Measurements from ENCODE around the gene CGB3. TPM values are rescaled to one million over a fixed set of nuclear protein-coding genes. Genes with fewer than 3 reads are reported as not detected.
"Not testable (repeated sequence)": the region's sequence is repeated elsewhere in the genome, so short reads cannot be mapped to it uniquely, and the experiment has no call there.

Gene CGB3
- total RNA-seq (not detected in 2 replicates), polyA plus RNA-seq (not detected in 2 replicates), polyA minus RNA-seq (ENCODE audit: low replicate concordance) (not detected in 2 replicates)
- not detected in 2 replicates for polyA plus RNA-seq (2012)

DNA sequence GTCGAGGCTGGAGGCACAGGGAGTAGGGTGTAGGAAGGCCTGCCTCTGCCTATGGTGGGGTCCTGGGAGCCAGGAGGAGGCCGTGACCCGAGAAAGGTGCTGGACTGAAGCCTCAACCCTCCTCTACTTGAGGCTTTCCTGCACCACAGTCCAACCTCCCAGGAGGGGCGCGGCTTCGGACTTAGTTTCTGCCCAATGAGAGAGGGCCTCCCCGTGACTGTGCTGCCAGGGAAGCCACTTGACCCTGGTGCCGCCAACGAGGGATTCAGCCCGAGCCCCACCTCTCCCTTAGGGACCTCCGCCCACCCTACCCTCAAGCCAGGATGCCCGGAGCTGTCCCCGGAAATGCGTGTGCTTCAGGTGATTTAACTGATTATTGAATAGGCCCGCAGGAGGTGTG is at the start of gene CGB3:
Gene CGB3 (minus strand): TSS at position 101 of the 400 bp plus-strand sequence. CDS start 362 bp downstream, outside the sequence.
- DNase-seq (ENCODE audit: low read depth in 2 of 2); H3K9me3 ChIP-seq (ENCODE audit: control insufficient read depth, insufficient read depth, low read depth, low read length); H3K27ac ChIP-seq (ENCODE audit: insufficient read depth, low read length); H4K20me1 ChIP-seq (ENCODE audit: control insufficient read depth, extremely low read depth, insufficient read depth, low read length); H2AFZ ChIP-seq (ENCODE audit: low read length); H3K36me3 ChIP-seq (ENCODE audit: control insufficient read depth, insufficient read depth, low read length); H3K4me1 ChIP-seq (ENCODE audit: control insufficient read depth, extremely low read depth, insufficient read depth, low read length); H3K27me3 ChIP-seq (ENCODE audit: control insufficient read depth, insufficient read depth, low read length); H3K79me2 ChIP-seq (ENCODE audit: control insufficient read depth, insufficient read depth, low read length); H3K4me2 ChIP-seq (ENCODE audit: extremely low read depth, insufficient read depth, low read length); H3K9ac ChIP-seq (ENCODE audit: insufficient read depth, low read length); H3K4me3 ChIP-seq (replicated peaks in 1 of 4; ENCODE audit: control extremely low read depth in 1 of 4, insufficient read depth in 1 of 4, low read depth in 3 of 4, low read length in 4 of 4): not testable (repeated sequence)

DNA sequence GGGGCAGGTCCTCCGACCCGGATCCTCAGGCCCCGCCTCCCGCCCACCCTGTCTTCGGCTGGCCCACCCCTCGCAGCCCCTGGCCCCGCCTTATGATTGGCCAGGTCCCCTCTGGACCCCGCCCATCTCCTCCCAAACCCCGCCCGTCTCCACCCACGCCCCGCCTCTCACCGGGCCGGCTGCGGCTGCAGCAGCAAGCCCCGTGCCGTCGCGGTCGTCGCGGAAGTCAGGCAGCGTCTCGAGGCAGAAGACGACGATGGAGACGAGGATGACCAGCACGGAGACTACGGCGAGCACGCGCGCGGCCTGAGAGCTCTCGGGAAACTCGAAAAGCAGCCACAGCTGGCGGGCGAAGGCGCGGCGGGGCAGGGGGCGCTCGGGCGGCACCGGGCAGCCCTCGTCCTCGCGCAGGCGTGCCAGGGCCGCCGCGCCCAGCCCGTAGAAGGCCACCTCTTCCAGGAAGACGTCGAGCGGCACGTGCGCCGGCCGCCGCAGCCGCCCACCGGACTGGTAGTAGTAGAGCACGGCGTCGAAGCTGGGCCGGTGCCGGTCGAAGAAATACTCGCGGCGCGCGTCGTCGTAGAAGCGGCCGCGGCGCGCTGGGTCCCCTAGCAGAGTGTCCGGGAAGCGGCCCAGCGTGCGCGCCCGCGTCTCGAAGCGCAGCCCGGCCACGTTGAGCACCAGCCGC is 47.9 kb upstream of the CGB3 start:
- H3K4me1 ChIP-seq (ENCODE audit: control insufficient read depth, extremely low read depth, insufficient read depth, low read length) = no peaks in the 10 kb centered on the region
- no peak overlapping the region for H2AFZ ChIP-seq (ENCODE audit: low read length)
- peaks cover 34% of the 10 kb centered on the region for H3K27me3 ChIP-seq (ENCODE audit: control insufficient read depth, insufficient read depth, low read length)
- no peak overlapping the region for H3K4me3 ChIP-seq (replicated peaks in 1 of 4; ENCODE audit: control extremely low read depth in 1 of 4, insufficient read depth in 1 of 4, low read depth in 3 of 4, low read length in 4 of 4)
- H3K27ac ChIP-seq (ENCODE audit: insufficient read depth, low read length) = no peak overlapping the region
- no peaks in the 10 kb centered on the region for H3K36me3 ChIP-seq (ENCODE audit: control insufficient read depth, insufficient read depth, low read length)
- H4K20me1 ChIP-seq (ENCODE audit: control insufficient read depth, extremely low read depth, insufficient read depth, low read length) = no peaks in the 10 kb centered on the region
- H3K9ac ChIP-seq (ENCODE audit: insufficient read depth, low read length) = no peak overlapping the region
- H3K9me3 ChIP-seq (ENCODE audit: control insufficient read depth, insufficient read depth, low read depth, low read length) = no peaks in the 10 kb centered on the region
- H3K4me2 ChIP-seq (ENCODE audit: extremely low read depth, insufficient read depth, low read length) = no peak overlapping the region
- no peaks in the 10 kb centered on the region for H3K79me2 ChIP-seq (ENCODE audit: control insufficient read depth, insufficient read depth, low read length)
- DNase-seq (ENCODE audit: low read depth in 2 of 2) = no peak
- peak; percentile 95 for TF ChIP-seq EZH2 (IDR thresholded peaks at IDR 0.05; ENCODE audit: low read length, missing control alignments)
- TF ChIP-seq, protein P1, sequence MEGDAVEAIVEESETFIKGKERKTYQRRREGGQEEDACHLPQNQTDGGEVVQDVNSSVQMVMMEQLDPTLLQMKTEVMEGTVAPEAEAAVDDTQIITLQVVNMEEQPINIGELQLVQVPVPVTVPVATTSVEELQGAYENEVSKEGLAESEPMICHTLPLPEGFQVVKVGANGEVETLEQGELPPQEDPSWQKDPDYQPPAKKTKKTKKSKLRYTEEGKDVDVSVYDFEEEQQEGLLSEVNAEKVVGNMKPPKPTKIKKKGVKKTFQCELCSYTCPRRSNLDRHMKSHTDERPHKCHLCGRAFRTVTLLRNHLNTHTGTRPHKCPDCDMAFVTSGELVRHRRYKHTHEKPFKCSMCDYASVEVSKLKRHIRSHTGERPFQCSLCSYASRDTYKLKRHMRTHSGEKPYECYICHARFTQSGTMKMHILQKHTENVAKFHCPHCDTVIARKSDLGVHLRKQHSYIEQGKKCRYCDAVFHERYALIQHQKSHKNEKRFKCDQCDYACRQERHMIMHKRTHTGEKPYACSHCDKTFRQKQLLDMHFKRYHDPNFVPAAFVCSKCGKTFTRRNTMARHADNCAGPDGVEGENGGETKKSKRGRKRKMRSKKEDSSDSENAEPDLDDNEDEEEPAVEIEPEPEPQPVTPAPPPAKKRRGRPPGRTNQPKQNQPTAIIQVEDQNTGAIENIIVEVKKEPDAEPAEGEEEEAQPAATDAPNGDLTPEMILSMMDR (conservative IDR thresholded peaks at IDR 0.05 in 1 of 2, IDR thresholded peaks at IDR 0.05 in 1 of 2; ENCODE audit: low read depth in 1 of 2, low read length in 2 of 2) = no peak

DNA sequence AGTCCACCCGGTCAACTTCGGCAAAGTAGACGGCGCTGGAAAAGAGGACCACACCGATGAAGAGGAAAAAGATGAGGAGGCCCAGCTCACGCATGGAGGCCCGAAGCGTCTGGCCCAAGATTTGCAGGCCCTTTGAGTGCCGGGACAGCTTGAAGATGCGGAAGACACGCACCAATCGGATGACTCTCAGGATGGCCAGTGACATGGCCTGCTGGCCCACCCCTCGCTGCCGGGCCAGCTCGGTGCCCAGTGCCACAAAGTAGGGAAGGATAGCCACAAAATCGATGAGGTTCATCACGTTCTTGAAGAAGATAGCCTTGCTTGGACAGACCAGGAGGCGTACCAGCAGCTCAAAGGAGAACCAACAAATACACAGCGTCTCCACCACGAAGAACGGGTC is 46.3 kb upstream of the CGB3 start:
- H3K4me1 ChIP-seq (ENCODE audit: control insufficient read depth, extremely low read depth, insufficient read depth, low read length) = no peaks in the 10 kb centered on the region
- no peaks in the 10 kb centered on the region for H3K9me3 ChIP-seq (ENCODE audit: control insufficient read depth, insufficient read depth, low read depth, low read length)
- no peaks in the 10 kb centered on the region for H3K36me3 ChIP-seq (ENCODE audit: control insufficient read depth, insufficient read depth, low read length)
- H3K27ac ChIP-seq (ENCODE audit: insufficient read depth, low read length) = no peak overlapping the region
- H3K9ac ChIP-seq (ENCODE audit: insufficient read depth, low read length) = no peak overlapping the region
- H3K79me2 ChIP-seq (ENCODE audit: control insufficient read depth, insufficient read depth, low read length) = no peaks in the 10 kb centered on the region
- no peaks in the 10 kb centered on the region for H4K20me1 ChIP-seq (ENCODE audit: control insufficient read depth, extremely low read depth, insufficient read depth, low read length)
- TF ChIP-seq EZH2 (IDR thresholded peaks at IDR 0.05; ENCODE audit: low read length, missing control alignments) = no peak
- TF ChIP-seq, protein P1 (conservative IDR thresholded peaks at IDR 0.05 in 1 of 2, IDR thresholded peaks at IDR 0.05 in 1 of 2; ENCODE audit: low read depth in 1 of 2, low read length in 2 of 2) = no peak
- no peak overlapping the region for H3K4me2 ChIP-seq (ENCODE audit: extremely low read depth, insufficient read depth, low read length)
- no peak for DNase-seq (ENCODE audit: low read depth in 2 of 2)
- H3K27me3 ChIP-seq (ENCODE audit: control insufficient read depth, insufficient read depth, low read length) = peaks cover 42% of the 10 kb centered on the region
- H2AFZ ChIP-seq (ENCODE audit: low read length) = no peak overlapping the region
- no peak overlapping the region for H3K4me3 ChIP-seq (replicated peaks in 1 of 4; ENCODE audit: control extremely low read depth in 1 of 4, insufficient read depth in 1 of 4, low read depth in 3 of 4, low read length in 4 of 4)
